H7 (cell line): Measurements from ENCODE around the gene CCL20. TPM values are rescaled to one million over a fixed set of nuclear protein-coding genes. Genes with fewer than 3 reads are reported as not detected.
A peak's percentile ranks its signal among the peaks of the same experiment; 100 is the strongest.

Source experiments
- DNase-seq: peaks from one replicate; pipeline ENCODE4 v3.0.0; 2012
- H3K27me3 ChIP-seq: 2 replicates; pipeline ENCODE4 v1.6.0; 2011; ENCODE audit warnings: mild to moderate bottlenecking, low read length; ENCODE audit not compliant: control insufficient read depth, insufficient read depth
- H3K36me3 ChIP-seq: replicated peaks from 2 replicates; pipeline ENCODE4 v1.5.1; 2011; ENCODE audit warnings: low read length; ENCODE audit not compliant: control insufficient read depth, insufficient read depth
- H3K4me3 ChIP-seq: 2 replicates; pipeline ENCODE4 v1.5.1; 2011; ENCODE audit warnings: low read depth, mild to moderate bottlenecking, control low read depth, low read length, moderate library complexity; ENCODE audit not compliant: insufficient read depth
- total RNA-seq: library from RNA; depleted of rRNA; stranded (reverse); fragments of >200 nt; shearing (Covaris generic); gene quantifications from 2 replicates; pipeline ENCODE4 v1.2.3, GENCODE V29; 2014; rRNA removed

Gene CCL20
- not detected in 2 replicates for total RNA-seq

DNA sequence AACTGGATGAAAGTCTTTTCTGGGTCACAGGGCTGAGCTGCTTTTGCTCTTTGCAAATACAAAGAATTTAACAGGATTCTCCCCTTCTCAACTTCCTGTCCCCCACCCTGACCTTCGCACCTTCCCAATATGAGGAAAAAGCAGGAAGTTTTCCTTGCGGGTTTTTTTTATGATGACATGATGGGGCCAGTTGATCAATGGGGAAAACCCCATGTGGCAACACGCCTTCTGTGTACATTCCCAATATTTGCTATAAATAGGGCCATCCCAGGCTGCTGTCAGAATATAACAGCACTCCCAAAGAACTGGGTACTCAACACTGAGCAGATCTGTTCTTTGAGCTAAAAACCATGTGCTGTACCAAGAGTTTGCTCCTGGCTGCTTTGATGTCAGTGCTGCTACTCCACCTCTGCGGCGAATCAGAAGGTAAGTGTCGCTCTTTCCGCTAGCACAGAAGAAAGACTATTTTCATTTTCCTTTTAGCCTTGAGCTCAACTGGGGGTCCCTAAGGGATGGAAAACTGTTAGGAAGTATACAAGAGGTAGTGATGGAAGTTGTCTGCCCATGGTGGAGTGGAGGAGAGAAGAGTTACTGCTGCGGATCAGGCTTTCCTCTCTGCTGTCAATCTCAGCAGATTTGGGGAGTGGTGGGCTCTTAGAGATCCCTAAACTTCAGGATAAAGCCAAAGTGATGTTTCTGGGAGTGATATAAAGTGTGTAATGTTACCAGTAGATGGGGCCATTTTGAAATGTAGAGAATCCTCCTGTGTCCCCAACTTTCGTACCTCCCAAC lies at the start of gene CCL20:
Gene CCL20 (plus strand): TSS at position 281 of the 792 bp plus-strand sequence. CDS start 70 bp downstream, at position 351.
- Histone ChIP-seq H3K27me3 (no peaks in the 10 kb centered on the region), H3K36me3 (no peaks in the 10 kb centered on the region), H3K4me3 (no peak within 1 kb of the TSS)
- DNase-seq = no peak

GRCh38 chr2:227765788-227766372 lies 47.8 kb upstream of the CCL20 start:
- H3K27me3 ChIP-seq = no peaks in the 10 kb centered on the region
- no peak overlapping the region for H3K4me3 ChIP-seq
- H3K36me3 ChIP-seq = no peaks in the 10 kb centered on the region
- no peak for DNase-seq

DNA sequence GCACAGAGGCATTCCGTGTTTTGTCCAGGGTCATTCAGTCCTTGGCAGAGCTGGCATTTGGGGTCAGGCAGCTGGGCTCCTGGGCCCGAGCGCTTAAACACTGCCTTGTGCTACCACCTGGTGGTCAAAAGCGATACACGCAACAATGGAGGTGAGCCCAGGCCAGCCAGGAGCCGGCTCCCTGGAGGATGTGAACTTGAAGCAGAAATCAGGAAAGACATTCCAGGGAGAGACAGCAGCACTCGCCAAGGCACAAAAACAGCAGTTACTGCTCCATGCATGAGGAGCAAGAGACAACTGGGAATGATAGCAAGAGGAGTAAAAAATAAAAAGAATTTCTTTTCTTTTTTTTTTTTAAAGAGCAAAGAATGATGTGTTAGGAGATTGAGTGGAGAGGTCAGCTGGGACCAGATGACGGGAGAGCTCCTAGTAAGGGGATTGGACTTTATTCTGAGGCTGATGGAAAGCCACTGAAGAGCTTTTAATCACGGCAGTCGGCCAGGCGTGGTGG lies 47.2 kb upstream of the CCL20 start:
- Histone ChIP-seq H3K4me3 (no peak overlapping the region), H3K27me3 (no peaks in the 10 kb centered on the region), H3K36me3 (no peaks in the 10 kb centered on the region)
- DNase-seq = peak; percentile 84

DNA sequence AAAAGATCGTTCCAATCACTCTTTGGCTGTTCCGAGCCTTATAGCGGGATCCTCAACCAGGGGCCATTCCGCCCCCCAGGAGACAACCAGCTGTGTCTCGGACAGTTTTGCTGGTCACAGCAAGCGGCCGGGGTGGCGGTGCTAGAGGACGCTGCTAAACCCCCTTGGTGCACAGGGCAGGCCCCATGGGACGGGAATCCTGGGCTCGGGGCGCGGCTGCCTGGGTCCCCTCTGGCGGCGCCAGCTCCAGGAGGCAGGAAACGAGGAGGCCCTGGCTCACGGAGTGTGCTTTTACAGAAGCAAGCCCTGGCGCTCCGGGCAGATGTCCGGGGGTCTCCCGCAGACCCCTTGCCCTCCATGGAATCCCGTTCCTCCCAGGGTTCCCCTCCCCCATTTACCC lies 45.8 kb upstream of the CCL20 start:
- Histone ChIP-seq H3K27me3 (no peaks in the 10 kb centered on the region), H3K36me3 (no peaks in the 10 kb centered on the region), H3K4me3 (no peak overlapping the region)
- DNase-seq = no peak

GRCh38 chr2:227772197-227772661 lies 41.4 kb upstream of the CCL20 start:
- DNase-seq = no peak
- Histone ChIP-seq H3K4me3 (no peak overlapping the region), H3K27me3 (no peaks in the 10 kb centered on the region), H3K36me3 (no peaks in the 10 kb centered on the region)

DNA sequence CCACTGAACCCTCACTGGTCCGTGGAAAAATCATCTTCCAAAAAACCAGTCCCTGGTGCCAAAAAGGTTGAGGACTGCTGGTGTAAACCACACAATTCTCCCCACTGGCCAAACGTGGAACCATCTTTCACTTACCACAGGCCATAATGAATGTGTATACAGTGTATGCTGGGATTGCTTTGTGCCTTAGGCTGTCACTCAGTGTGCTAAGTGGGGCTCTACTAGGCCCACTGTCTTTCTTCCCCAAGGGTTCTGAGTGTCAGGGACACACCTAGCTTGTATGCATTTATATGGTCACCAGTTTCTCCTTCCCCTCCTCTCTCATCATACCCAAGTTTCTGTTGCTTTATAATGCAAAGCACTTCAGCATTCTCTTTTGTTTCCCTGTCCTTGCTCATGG lies 40.7 kb upstream of the CCL20 start:
- no peak for DNase-seq
- no peak overlapping the region for H3K4me3 ChIP-seq
- H3K27me3 ChIP-seq = no peaks in the 10 kb centered on the region
- no peaks in the 10 kb centered on the region for H3K36me3 ChIP-seq

GRCh38 chr2:227774011-227774624 lies 39.5 kb upstream of the CCL20 start:
- DNase-seq = peak; percentile 59
- Histone ChIP-seq H3K4me3 (no peak overlapping the region), H3K27me3 (no peaks in the 10 kb centered on the region), H3K36me3 (no peaks in the 10 kb centered on the region)

GRCh38 chr2:227774895-227775842 lies 38.5 kb upstream of the CCL20 start:
- Histone ChIP-seq H3K36me3 (no peaks in the 10 kb centered on the region), H3K27me3 (no peaks in the 10 kb centered on the region), H3K4me3 (no peak overlapping the region)
- no peak for DNase-seq

GRCh38 chr2:227780981-227781615 lies 32.5 kb upstream of the CCL20 start:
- no peaks in the 10 kb centered on the region for H3K36me3 ChIP-seq
- no peaks in the 10 kb centered on the region for H3K27me3 ChIP-seq
- no peak for DNase-seq
- no peak overlapping the region for H3K4me3 ChIP-seq

DNA sequence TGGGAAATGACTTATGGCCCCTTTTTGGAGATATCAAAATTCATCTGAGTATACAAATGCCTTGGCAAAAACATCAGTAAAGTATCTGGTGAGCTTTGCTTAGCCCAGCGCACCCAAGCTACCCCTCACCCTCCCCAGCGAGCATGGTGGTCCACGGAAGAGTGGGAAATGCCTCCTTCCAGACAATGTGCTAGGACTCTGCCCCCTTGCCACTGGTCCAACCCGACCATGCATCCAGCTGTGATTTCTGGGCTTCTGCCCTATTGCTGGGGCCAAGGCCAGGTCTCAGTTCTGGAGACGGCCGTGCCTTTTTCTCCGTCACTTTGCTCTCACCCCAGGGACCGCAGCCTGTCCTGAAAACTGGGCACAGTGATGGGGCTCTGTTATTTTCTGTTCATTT lies 31.8 kb upstream of the CCL20 start:
- H3K36me3 ChIP-seq = no peaks in the 10 kb centered on the region
- no peak for DNase-seq
- no peaks in the 10 kb centered on the region for H3K27me3 ChIP-seq
- H3K4me3 ChIP-seq = no peak overlapping the region

GRCh38 chr2:227782804-227783203 lies 30.8 kb upstream of the CCL20 start:
- Histone ChIP-seq H3K27me3 (no peaks in the 10 kb centered on the region), H3K4me3 (no peak overlapping the region), H3K36me3 (no peaks in the 10 kb centered on the region)
- DNase-seq = no peak

DNA sequence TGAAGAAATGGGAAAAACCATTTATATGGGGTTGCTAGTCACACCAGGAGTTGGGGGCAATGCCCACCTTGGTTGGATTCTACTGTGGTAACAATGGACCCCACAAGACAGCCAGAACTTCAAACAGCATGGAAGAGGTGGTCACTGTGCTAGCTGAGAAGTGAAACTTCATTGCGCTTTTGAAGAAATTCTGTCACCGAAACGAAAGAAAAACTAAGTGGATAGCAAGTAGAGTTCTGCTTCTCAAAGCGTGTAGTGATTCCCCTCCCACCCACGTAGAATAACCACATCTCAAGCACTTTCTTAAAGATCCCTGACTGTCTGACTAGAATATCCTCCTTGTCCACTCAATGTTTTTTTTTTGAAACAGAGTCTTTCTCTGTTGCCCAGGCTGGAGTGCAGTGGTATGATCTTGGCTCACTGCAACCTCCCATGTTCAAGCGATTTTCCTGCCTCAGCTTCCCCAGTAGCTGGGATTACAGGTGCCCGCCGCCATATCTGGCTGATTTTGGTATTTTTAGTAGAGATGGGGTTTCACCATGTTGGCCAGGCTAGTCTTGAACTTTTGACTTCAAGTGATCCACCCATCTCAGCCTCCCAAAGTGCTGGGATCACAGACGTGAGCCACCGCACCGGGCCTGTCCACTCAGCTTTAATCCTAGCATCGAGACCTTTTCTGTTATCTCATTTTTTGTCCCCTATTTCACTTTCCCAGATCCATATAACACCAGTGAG lies 30.1 kb upstream of the CCL20 start:
- no peaks in the 10 kb centered on the region for H3K27me3 ChIP-seq
- no peaks in the 10 kb centered on the region for H3K36me3 ChIP-seq
- no peak for DNase-seq
- H3K4me3 ChIP-seq = no peak overlapping the region

GRCh38 chr2:227785293-227785692 lies 28.3 kb upstream of the CCL20 start:
- no peak for DNase-seq
- Histone ChIP-seq H3K4me3 (no peak overlapping the region), H3K27me3 (no peaks in the 10 kb centered on the region), H3K36me3 (no peaks in the 10 kb centered on the region)
